Subcutaneous abdominal adipose tissue (tissue), 5 donors: Measurements from ENCODE around the gene PDCD4.

ENCODE experiments used
- H3K27ac ChIP-seq: one replicate; pipeline ENCODE4 v1.7.0; 2013; ENCODE audit warnings: low read depth, mild to moderate bottlenecking, inconsistent platforms, low read length, moderate library complexity
- H3K27me3 ChIP-seq, 5 donors: one replicate each; pipeline ENCODE4 v1.7.0; 2013; ENCODE audit warnings: low read length in 5 of 5, inconsistent platforms in 1 of 5; ENCODE audit not compliant: control insufficient read depth in 5 of 5, insufficient read depth in 4 of 5
- H3K36me3 ChIP-seq, 5 donors: one replicate each; pipeline ENCODE4 v1.7.0; 2013; ENCODE audit warnings: low read length in 5 of 5; ENCODE audit not compliant: control insufficient read depth in 5 of 5, insufficient read depth in 5 of 5
- H3K4me1 ChIP-seq, 5 donors: one replicate each; pipeline ENCODE4 v1.7.0; 2013; ENCODE audit warnings: low read length in 5 of 5, mild to moderate bottlenecking in 3 of 5, moderate library complexity in 1 of 5; ENCODE audit not compliant: control insufficient read depth in 5 of 5, insufficient read depth in 5 of 5
- H3K4me3 ChIP-seq, 5 donors: one replicate each; pipeline ENCODE4 v1.7.0; 2013; ENCODE audit warnings: low read length in 5 of 5, low read depth in 1 of 5
- H3K9ac ChIP-seq, 5 donors: one replicate each; pipeline ENCODE4 v1.7.0; 2013; ENCODE audit warnings: low read length in 5 of 5, mild to moderate bottlenecking in 4 of 5, moderate library complexity in 3 of 5
- H3K9me3 ChIP-seq, 5 donors: one replicate each; pipeline ENCODE4 v1.7.0; 2013; ENCODE audit warnings: low read length in 5 of 5; ENCODE audit not compliant: control insufficient read depth in 5 of 5
- donor health status: healthy.
- donor health status: healthy.
- donor health status: healthy.
- donor health status: healthy.
- donor health status: healthy.

Gene PDCD4

DNA sequence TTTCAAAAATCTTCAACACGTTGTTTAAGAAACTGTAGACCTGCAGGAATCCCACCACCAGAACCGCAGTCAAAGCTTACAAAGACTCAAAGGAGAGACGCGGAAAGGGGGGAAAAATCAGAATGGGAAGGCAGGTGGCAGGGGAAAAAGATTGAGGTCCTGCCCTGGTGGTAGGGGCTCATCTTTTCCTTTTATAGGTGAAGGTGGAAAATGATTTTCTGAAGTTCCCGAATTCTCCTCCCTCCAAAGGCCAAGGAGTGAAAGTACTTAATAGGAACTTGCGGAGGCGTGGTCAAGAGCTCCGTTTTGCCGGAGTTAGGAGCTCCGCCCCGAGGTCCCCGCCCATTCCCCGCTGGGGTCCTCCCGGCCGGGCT, 46.5 kb downstream of the PDCD4 start:
- Histone ChIP-seq H3K9me3 (no peaks in the 10 kb centered on the region), H3K9ac (peak overlapping the region in 4 of 5 donors; percentile 91 to 98 (median 94)), H3K4me1 (peaks cover 2 to 47% (median 30%) of the 10 kb centered on the region in 5 donors), H3K36me3 (no peaks in the 10 kb centered on the region), H3K27me3 (no peaks in the 10 kb centered on the region), H3K27ac (peak overlapping the region; percentile 98), H3K4me3 (peak overlapping the region; percentile 83 to 96 (median 85))

DNA sequence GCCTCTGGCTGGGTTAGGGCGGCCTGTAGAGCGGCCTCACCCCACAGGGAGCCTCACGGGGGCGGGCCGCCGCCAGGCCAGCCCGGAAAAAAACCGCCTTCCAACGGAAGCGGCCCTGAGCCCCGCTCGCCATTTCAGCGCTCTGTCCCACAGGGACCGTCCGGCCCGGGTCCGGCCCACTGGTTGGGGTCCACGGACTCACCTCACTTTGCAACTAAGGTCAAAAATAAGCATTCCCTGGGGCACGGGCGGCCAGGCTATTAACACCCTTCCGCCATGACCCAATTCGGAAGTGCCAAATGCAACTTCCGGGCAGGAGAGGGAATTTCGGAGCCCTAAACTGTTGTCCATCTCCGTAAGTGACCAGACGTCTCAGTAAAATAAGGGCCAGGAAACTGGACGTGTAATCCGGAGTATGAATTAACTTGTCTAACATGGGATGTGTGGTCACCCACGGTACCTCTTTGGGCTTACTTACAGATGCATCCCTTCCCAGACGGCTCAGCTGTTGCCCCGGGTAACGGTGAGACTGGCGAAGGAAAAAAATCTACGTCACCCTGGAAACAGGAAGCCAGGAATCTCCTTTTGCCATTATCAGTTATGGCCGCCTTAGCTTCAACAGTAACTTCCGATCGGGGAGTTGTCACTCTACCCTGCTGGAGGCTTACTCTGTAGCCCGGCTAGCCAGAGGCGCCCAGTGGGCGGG, 47.1 kb downstream of the PDCD4 start, which contains the start of gene BBIP1:
Gene BBIP1, minus strand, starts transcription at position 538 of the 706 bp plus-strand sequence. CDS start 1,023 bp downstream, outside the sequence.
- Histone ChIP-seq H3K9ac (peak within 1 kb of the TSS; percentile 95 to 98 (median 97)), H3K27ac (peak within 1 kb of the TSS; percentile 98), H3K4me3 (peak within 1 kb of the TSS; percentile 88 to 96 (median 94)), H3K9me3 (no peaks in the 10 kb centered on the region), H3K36me3 (no peaks in the 10 kb centered on the region), H3K27me3 (no peaks in the 10 kb centered on the region), H3K4me1 (peaks cover 2 to 50% (median 33%) of the 10 kb centered on the region in 5 donors)

DNA sequence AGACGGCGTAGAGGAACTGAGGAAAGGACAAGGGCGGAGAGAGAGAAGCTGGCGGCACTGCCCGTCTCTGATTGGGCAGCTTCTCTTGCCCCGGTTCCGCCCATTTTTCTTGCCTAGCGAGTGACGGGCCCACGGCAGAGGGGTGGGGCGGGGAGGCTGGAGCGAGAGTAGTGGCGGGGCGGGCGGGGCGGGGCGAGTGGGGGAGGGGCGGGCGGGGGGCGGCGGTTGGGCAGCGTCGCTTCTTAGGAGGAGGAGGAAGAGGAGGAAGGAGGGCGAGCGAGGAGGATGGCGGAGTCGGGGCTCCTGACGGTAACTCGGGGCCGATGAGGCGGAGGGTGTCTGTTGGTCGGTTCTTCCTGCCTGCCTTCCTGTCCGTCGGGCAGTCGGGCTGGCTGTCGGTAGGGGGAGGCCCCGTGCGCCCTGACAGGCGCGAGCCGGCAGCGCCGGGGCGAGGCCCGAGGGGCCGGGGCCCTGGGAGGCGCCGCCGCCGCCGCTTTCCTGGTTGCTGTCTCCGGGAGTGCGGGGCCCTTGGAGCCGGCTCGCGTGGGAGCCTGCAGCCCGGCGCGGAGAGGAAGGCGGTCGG, 47.7 kb downstream of the PDCD4 start, which contains the start of gene SHOC2:
Gene SHOC2, plus strand, starts transcription at position 256 of the 583 bp plus-strand sequence. CDS start 44,755 bp downstream, outside the sequence.
- Histone ChIP-seq H3K4me3 (peak within 1 kb of the TSS; percentile 88 to 96 (median 94)), H3K27ac (peak within 1 kb of the TSS; percentile 98), H3K9ac (peak within 1 kb of the TSS; percentile 95 to 98 (median 97)), H3K9me3 (no peaks in the 10 kb centered on the region), H3K4me1 (peaks cover 2 to 55% (median 33%) of the 10 kb centered on the region in 5 donors), H3K36me3 (no peaks in the 10 kb centered on the region), H3K27me3 (no peaks in the 10 kb centered on the region)

DNA sequence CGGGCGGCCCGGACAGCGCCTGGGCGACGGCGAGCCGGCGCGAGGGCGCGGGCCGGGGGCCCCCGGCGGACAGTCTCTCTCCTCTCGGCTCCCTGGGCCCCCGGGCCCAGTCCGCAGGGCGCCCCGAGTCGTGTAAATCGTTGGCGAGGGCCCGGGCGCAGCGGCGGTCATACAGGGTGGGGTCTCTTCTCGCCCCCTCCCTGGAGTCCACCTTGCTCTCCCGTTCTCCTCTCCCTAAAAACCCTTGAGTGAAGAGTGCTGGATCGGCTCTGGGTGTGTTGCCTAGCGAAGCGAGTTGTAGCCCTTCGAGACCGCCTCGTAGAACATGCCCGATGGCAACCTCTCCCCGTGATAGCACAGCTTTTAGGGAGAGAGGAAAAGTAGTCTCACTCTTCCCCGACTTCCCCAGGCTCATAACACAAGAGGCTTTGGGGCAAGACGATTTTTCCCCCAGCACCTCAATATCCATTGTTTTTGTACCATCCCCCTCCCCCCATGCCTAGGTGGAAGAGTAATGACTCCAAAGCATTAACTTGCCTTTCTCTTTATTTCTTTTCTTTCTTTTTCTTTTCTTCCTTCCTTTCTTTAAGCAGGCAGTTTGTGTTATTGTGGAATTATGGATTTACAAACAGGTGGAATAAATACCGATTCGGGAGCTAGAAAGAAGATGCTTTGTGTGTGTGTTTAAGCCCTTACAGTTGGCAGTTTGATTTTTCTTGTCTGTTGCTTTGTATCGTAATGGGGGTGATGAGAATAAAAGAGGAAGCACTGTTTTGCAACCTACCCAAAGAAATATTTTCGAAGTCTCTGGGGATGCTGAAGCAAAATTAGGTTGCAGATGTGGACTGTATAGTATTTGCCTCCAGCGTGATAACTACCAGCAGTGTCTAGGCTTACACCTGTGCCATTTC, 48.5 kb downstream of the PDCD4 start:
- Histone ChIP-seq H3K27ac (peak overlapping the region; percentile 94), H3K36me3 (no peaks in the 10 kb centered on the region), H3K9ac (peak overlapping the region; percentile 90 to 98 (median 96)), H3K4me1 (peaks cover 2 to 58% (median 33%) of the 10 kb centered on the region in 5 donors), H3K27me3 (no peaks in the 10 kb centered on the region), H3K4me3 (peak overlapping the region; percentile 81 to 95 (median 92)), H3K9me3 (no peaks in the 10 kb centered on the region)

DNA sequence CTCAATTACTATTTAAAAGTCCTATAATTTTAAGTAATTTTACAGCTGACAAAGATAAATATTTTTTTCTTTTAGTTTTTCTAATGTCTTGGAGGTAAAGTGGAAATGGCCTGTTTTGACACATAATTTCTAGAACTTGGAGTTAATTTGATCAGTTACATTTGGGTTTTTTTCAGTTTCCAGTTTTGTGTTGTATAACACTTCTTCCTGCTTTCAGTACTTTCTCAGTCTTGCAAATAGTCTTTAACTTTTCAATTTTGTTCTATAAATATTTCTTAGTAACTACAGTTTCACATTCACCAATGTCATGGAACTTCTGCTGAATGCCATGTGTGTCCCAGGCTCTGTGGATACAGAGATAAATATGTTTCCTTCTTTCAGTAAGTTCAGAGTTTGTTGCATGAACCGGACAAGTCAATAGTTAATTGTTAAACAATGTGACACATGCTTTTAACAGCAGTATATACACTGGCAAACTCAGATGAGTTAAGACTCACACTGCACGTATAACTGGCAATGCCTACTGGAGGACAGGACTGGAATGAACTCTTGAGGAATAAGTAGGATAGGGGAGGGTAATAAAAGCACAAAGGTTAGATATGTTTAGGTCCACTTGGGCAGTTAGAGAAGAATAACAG, 52.2 kb downstream of the PDCD4 start:
- no peaks in the 10 kb centered on the region for H3K36me3 ChIP-seq
- H3K27me3 ChIP-seq = no peaks in the 10 kb centered on the region
- H3K9me3 ChIP-seq = no peaks in the 10 kb centered on the region
- H3K4me1 ChIP-seq = peaks cover 0 to 59% (median 24%) of the 10 kb centered on the region in 5 donors
- H3K4me3 ChIP-seq = no peak overlapping the region
- H3K27ac ChIP-seq = no peak overlapping the region
- no peak overlapping the region for H3K9ac ChIP-seq

DNA sequence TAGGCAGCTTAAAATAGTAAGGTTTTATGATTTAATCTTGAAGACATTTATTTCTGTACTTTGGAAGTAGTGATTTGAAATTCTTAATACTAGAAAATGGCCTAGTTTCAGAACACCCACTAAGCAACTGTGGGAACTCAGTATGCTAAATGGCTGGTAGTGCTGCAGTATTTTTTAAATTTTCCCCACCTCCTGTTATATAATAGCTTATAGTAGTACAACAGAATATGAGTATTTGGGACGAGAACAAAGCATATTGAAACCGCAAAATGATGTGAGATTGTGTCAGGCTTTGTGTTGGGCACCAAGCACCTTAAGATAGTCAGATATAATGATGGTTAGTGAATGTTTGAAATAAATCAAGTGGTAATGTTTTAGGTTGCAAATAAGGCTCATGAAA, 55.7 kb downstream of the PDCD4 start:
- H3K27ac ChIP-seq = no peak overlapping the region
- peaks cover 0 to 54% (median 22%) of the 10 kb centered on the region in 5 donors for H3K4me1 ChIP-seq
- no peaks in the 10 kb centered on the region for H3K27me3 ChIP-seq
- no peak overlapping the region for H3K9ac ChIP-seq
- H3K36me3 ChIP-seq = no peaks in the 10 kb centered on the region
- H3K4me3 ChIP-seq = no peak overlapping the region
- H3K9me3 ChIP-seq = no peaks in the 10 kb centered on the region

DNA sequence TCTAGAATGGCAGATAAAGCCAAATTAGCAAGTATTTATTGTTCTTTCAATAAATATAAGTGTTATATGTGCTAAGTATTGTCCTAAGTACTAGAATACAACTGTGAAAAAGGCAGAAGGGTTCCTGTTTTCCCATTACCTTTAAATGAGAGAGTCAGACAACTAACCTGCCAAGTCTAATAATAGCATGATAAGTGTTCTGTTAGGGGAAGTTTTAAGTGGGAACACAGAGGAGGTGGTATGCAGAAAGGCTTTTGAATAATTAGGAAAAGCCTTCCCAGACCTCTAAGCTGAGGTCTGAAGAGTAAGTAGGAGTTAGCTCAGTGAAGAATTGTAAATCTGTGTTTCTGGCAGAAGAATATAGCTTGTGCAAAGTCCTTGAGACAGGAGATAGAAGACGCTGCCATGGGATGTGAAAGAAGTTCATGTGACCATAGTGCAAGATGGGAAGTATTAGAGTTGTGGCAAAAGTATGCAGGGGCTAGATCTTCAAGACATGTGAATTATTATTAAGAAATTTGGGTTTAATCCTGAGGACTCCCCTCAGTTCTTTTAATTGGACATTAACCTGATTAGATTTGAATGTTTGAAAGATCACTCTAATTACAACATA, 60.1 kb downstream of the PDCD4 start:
- Histone ChIP-seq H3K36me3 (no peaks in the 10 kb centered on the region), H3K27me3 (no peaks in the 10 kb centered on the region), H3K4me3 (no peak overlapping the region), H3K9me3 (no peaks in the 10 kb centered on the region), H3K9ac (no peak overlapping the region), H3K4me1 (peaks cover 0 to 24% (median 10%) of the 10 kb centered on the region in 5 donors), H3K27ac (no peak overlapping the region)

DNA sequence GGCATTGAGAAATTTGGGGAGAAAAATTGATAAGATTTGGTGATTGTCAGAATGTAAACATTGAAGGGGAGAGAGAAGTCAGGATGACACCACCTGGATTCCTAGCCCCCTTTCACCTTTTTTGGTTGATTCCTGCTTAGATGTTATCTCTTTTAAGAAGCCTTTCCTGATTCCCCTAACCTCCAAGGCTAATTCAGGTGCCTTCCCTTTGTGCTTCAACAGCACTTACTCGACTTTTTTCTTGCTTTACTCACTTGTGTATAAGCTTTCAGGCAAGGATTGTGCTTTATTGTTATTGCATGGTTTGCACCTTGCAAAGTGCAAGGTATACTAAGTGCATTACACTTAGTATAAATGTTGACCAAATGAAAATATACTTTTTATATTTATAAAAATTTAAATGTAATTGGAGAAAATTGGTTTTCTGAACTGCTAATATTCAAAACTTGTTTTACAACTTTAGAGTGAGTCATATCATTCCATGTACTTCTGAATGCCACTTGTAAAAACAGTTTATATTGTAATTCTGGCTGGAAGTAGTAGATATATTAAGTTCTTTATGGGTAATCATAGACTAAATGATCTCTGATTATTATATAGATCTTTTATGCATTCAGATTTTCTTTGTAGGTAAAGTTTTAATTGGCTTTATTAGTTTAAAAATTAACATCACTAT, 60.9 kb downstream of the PDCD4 start:
- Histone ChIP-seq H3K36me3 (no peaks in the 10 kb centered on the region), H3K27ac (no peak overlapping the region), H3K27me3 (no peaks in the 10 kb centered on the region), H3K4me3 (no peak overlapping the region), H3K9ac (no peak overlapping the region), H3K4me1 (peaks cover 0 to 17% (median 10%) of the 10 kb centered on the region in 5 donors), H3K9me3 (no peaks in the 10 kb centered on the region)

DNA sequence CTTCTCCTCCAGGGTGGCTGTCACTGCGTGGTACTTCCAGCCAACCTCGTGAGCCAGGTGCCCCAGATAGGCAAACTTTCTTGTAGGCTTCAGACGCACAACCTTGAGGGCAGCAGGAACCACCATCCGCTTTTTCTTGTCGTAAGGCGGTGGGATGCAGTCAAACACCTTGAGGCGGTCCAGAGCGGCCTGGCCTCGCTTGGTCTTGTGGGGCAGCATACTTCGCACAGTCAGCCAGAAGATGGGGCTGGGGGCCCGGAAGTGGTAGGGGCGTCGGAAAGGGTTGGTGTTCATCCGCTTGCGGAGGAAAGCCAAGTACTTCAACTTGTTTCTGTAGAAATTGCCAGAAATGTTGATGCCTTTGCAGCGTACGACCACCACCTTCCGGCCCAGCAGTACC, 65.0 kb downstream of the PDCD4 start:
- no peak overlapping the region for H3K9ac ChIP-seq
- peaks cover 0 to 8% (median 4%) of the 10 kb centered on the region in 5 donors for H3K4me1 ChIP-seq
- no peak overlapping the region for H3K4me3 ChIP-seq
- H3K27me3 ChIP-seq = no peaks in the 10 kb centered on the region
- H3K36me3 ChIP-seq = no peaks in the 10 kb centered on the region
- no peak overlapping the region for H3K27ac ChIP-seq
- H3K9me3 ChIP-seq = no peaks in the 10 kb centered on the region
